ENCODE measurements around the gene TNIP3.
"Not testable (repeated sequence)": the region's sequence is repeated elsewhere in the genome, so short reads cannot be mapped to it uniquely, and the experiment has no call there.

Gene TNIP3

GRCh38 chr4:121180558-121180957 is 16.4 kb upstream of the TNIP3 start:
- H4K8ac ChIP-seq (ENCODE audit: low read depth, low read length): no peak overlapping the region
- no peak for DNase-seq
- no peak overlapping the region for H3K14ac ChIP-seq (ENCODE audit: low read length)
- no peak overlapping the region for H3K18ac ChIP-seq (ENCODE audit: low read length)
- H3K4me1 ChIP-seq (ENCODE audit: control insufficient read depth in 1 of 2, insufficient read depth in 2 of 2, low read length in 2 of 2): no peaks in the 10 kb centered on the region
- H2BK12ac ChIP-seq (ENCODE audit: low read length): no peak overlapping the region
- H2BK120ac ChIP-seq (ENCODE audit: insufficient read depth, low read length, poor library complexity): no peak overlapping the region
- H3K23ac ChIP-seq (ENCODE audit: low read length): no peak overlapping the region
- no peak overlapping the region for H4K12ac ChIP-seq (ENCODE audit: low read depth, low read length)
- H3K79me2 ChIP-seq (ENCODE audit: control insufficient read depth, insufficient read depth, low read length, poor library complexity): no peaks in the 10 kb centered on the region
- no peak overlapping the region for H2AFZ ChIP-seq (ENCODE audit: insufficient read depth, low read length, poor library complexity)
- H3K79me1 ChIP-seq (ENCODE audit: low read length): no peaks in the 10 kb centered on the region
- WGBS (ENCODE audit: extremely low coverage, insufficient coverage, insufficient read length): no CpG with 5 or more reads among the region's 3 CpGs
- no peaks in the 10 kb centered on the region for H3K27me3 ChIP-seq (ENCODE audit: insufficient read depth, low read length)
- H3K9ac ChIP-seq (ENCODE audit: low read length): no peak overlapping the region
- H3K36me3 ChIP-seq (ENCODE audit: control insufficient read depth in 1 of 2, insufficient read depth in 2 of 2, low read length in 2 of 2): no peaks in the 10 kb centered on the region
- no peak overlapping the region for H4K91ac ChIP-seq (ENCODE audit: low read depth, low read length)
- no peak overlapping the region for H3K4me2 ChIP-seq (ENCODE audit: low read length)
- no peak overlapping the region for H3K4ac ChIP-seq (ENCODE audit: low read depth, low read length)
- H3K27ac ChIP-seq (ENCODE audit: low read depth, low read length): no peak overlapping the region
- no peaks in the 10 kb centered on the region for H3K9me3 ChIP-seq (ENCODE audit: insufficient read depth, low read depth, low read length)
- H2BK5ac ChIP-seq (ENCODE audit: low read depth, low read length, poor library complexity): no peak overlapping the region
- no peak overlapping the region for H2AK5ac ChIP-seq (ENCODE audit: low read length)
- H3K4me3 ChIP-seq (ENCODE audit: low read depth, low read length): no peak overlapping the region

- WGBS (ENCODE audit: extremely low coverage, insufficient coverage, insufficient read length): no CpG with 5 or more reads among the region's 3 CpGs
- H3K4ac ChIP-seq (ENCODE audit: low read depth, low read length): no peak overlapping the region
- H2BK5ac ChIP-seq (ENCODE audit: low read depth, low read length, poor library complexity): no peak overlapping the region
- H3K27ac ChIP-seq (ENCODE audit: low read depth, low read length): no peak overlapping the region
- H3K79me1 ChIP-seq (ENCODE audit: low read length): no peaks in the 10 kb centered on the region
- H2AFZ ChIP-seq (ENCODE audit: insufficient read depth, low read length, poor library complexity): no peak overlapping the region
- no peaks in the 10 kb centered on the region for H3K27me3 ChIP-seq (ENCODE audit: insufficient read depth, low read length)
- no peak overlapping the region for H4K91ac ChIP-seq (ENCODE audit: low read depth, low read length)
- no peak overlapping the region for H3K14ac ChIP-seq (ENCODE audit: low read length)
- no peak overlapping the region for H3K9ac ChIP-seq (ENCODE audit: low read length)
- no peaks in the 10 kb centered on the region for H3K36me3 ChIP-seq (ENCODE audit: control insufficient read depth in 1 of 2, insufficient read depth in 2 of 2, low read length in 2 of 2)
- H3K79me2 ChIP-seq (ENCODE audit: control insufficient read depth, insufficient read depth, low read length, poor library complexity): no peaks in the 10 kb centered on the region
- no peak overlapping the region for H4K8ac ChIP-seq (ENCODE audit: low read depth, low read length)
- no peak for DNase-seq
- H3K4me3 ChIP-seq (ENCODE audit: low read depth, low read length): no peak overlapping the region
- H3K4me2 ChIP-seq (ENCODE audit: low read length): no peak overlapping the region
- no peaks in the 10 kb centered on the region for H3K4me1 ChIP-seq (ENCODE audit: control insufficient read depth in 1 of 2, insufficient read depth in 2 of 2, low read length in 2 of 2)
- H3K23ac ChIP-seq (ENCODE audit: low read length): no peak overlapping the region
- no peak overlapping the region for H3K18ac ChIP-seq (ENCODE audit: low read length)
- H2BK12ac ChIP-seq (ENCODE audit: low read length): no peak overlapping the region
- no peaks in the 10 kb centered on the region for H3K9me3 ChIP-seq (ENCODE audit: insufficient read depth, low read depth, low read length)
- no peak overlapping the region for H2AK5ac ChIP-seq (ENCODE audit: low read length)
- H2BK120ac ChIP-seq (ENCODE audit: insufficient read depth, low read length, poor library complexity): no peak overlapping the region
- H4K12ac ChIP-seq (ENCODE audit: low read depth, low read length): no peak overlapping the region
Measured at GRCh38 chr4:121177246-121178137, 13.4 kb upstream of the TNIP3 start.

- DNase-seq: no peak
- H3K79me2 ChIP-seq (ENCODE audit: control insufficient read depth, insufficient read depth, low read length, poor library complexity): no peaks in the 10 kb centered on the region
- WGBS (ENCODE audit: extremely low coverage, insufficient coverage, insufficient read length): no CpG with 5 or more reads among the region's 3 CpGs
- no peak overlapping the region for H2BK12ac ChIP-seq (ENCODE audit: low read length)
- H2AK5ac ChIP-seq (ENCODE audit: low read length): no peak overlapping the region
- H3K27me3 ChIP-seq (ENCODE audit: insufficient read depth, low read length): no peaks in the 10 kb centered on the region
- no peak overlapping the region for H3K27ac ChIP-seq (ENCODE audit: low read depth, low read length)
- H3K36me3 ChIP-seq (ENCODE audit: control insufficient read depth in 1 of 2, insufficient read depth in 2 of 2, low read length in 2 of 2): no peaks in the 10 kb centered on the region
- H2AFZ ChIP-seq (ENCODE audit: insufficient read depth, low read length, poor library complexity): no peak overlapping the region
- no peak overlapping the region for H3K14ac ChIP-seq (ENCODE audit: low read length)
- no peak overlapping the region for H3K4me2 ChIP-seq (ENCODE audit: low read length)
- H4K91ac ChIP-seq (ENCODE audit: low read depth, low read length): no peak overlapping the region
- no peak overlapping the region for H2BK5ac ChIP-seq (ENCODE audit: low read depth, low read length, poor library complexity)
- H4K12ac ChIP-seq (ENCODE audit: low read depth, low read length): no peak overlapping the region
- H3K4me1 ChIP-seq (ENCODE audit: control insufficient read depth in 1 of 2, insufficient read depth in 2 of 2, low read length in 2 of 2): no peaks in the 10 kb centered on the region
- H3K4ac ChIP-seq (ENCODE audit: low read depth, low read length): no peak overlapping the region
- no peak overlapping the region for H3K18ac ChIP-seq (ENCODE audit: low read length)
- no peaks in the 10 kb centered on the region for H3K9me3 ChIP-seq (ENCODE audit: insufficient read depth, low read depth, low read length)
- no peak overlapping the region for H2BK120ac ChIP-seq (ENCODE audit: insufficient read depth, low read length, poor library complexity)
- no peak overlapping the region for H3K23ac ChIP-seq (ENCODE audit: low read length)
- no peak overlapping the region for H3K4me3 ChIP-seq (ENCODE audit: low read depth, low read length)
- H3K9ac ChIP-seq (ENCODE audit: low read length): no peak overlapping the region
- no peaks in the 10 kb centered on the region for H3K79me1 ChIP-seq (ENCODE audit: low read length)
- no peak overlapping the region for H4K8ac ChIP-seq (ENCODE audit: low read depth, low read length)
Measured at GRCh38 chr4:121176082-121176934, 12.2 kb upstream of the TNIP3 start.

DNA sequence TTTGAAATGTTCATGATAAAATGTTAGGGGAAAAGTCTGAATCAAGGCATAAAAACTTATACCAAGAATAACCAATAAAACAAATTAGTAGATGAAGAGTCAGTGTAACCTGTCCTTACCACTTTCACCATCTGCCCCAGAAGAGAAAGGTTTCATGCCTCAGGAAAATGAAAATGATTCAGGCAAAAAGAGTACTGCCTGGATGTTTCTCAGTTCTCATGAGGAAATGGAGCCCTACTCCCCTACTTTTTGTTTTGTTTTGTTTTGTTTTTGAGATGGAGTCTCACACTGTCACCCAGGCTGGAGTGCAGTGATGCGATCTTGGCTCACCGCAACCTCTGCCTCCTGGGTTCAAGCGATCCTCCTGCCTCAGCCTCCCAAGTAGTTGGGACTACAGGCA is 7.4 kb upstream of the TNIP3 start:
- H3K27ac ChIP-seq (ENCODE audit: low read depth, low read length); H3K79me1 ChIP-seq (ENCODE audit: low read length); H2AFZ ChIP-seq (ENCODE audit: insufficient read depth, low read length, poor library complexity); H3K4me3 ChIP-seq (ENCODE audit: low read depth, low read length); H2AK5ac ChIP-seq (ENCODE audit: low read length); DNase-seq; H4K12ac ChIP-seq (ENCODE audit: low read depth, low read length); H2BK120ac ChIP-seq (ENCODE audit: insufficient read depth, low read length, poor library complexity); H2BK5ac ChIP-seq (ENCODE audit: low read depth, low read length, poor library complexity); H3K27me3 ChIP-seq (ENCODE audit: insufficient read depth, low read length); H4K8ac ChIP-seq (ENCODE audit: low read depth, low read length); H3K4me1 ChIP-seq (ENCODE audit: control insufficient read depth in 1 of 2, insufficient read depth in 2 of 2, low read length in 2 of 2); H3K4me2 ChIP-seq (ENCODE audit: low read length); H3K18ac ChIP-seq (ENCODE audit: low read length); H3K9me3 ChIP-seq (ENCODE audit: insufficient read depth, low read depth, low read length); H3K9ac ChIP-seq (ENCODE audit: low read length); H2BK12ac ChIP-seq (ENCODE audit: low read length); H3K79me2 ChIP-seq (ENCODE audit: control insufficient read depth, insufficient read depth, low read length, poor library complexity); H3K23ac ChIP-seq (ENCODE audit: low read length); H3K36me3 ChIP-seq (ENCODE audit: control insufficient read depth in 1 of 2, insufficient read depth in 2 of 2, low read length in 2 of 2); H4K91ac ChIP-seq (ENCODE audit: low read depth, low read length); H3K4ac ChIP-seq (ENCODE audit: low read depth, low read length); H3K14ac ChIP-seq (ENCODE audit: low read length): not testable (repeated sequence)
- no CpG with 5 or more reads among the region's 3 CpGs for WGBS (ENCODE audit: extremely low coverage, insufficient coverage, insufficient read length)
